Stimulated activated CD4-positive, alpha-beta T cell treated with anti-CD3 and anti-CD28 coated beads, Interleukin-2, amount 100 ng/mL, for 48 hours (primary cell): Measurements from ENCODE around the gene ANKRD39.
"Not testable (repeated sequence)": the region's sequence is repeated elsewhere in the genome, so short reads cannot be mapped to it uniquely, and the experiment has no call there.

ENCODE experiments used
- DNase-seq, 2 donors: peaks; one replicate each; pipeline ENCODE4 v3.0.0-alpha.2; 2020

ANKRD39 gene

GRCh38 chr2:96870626-96871255 is 12.9 kb upstream of the ANKRD39 start:
- no peak for DNase-seq

DNA sequence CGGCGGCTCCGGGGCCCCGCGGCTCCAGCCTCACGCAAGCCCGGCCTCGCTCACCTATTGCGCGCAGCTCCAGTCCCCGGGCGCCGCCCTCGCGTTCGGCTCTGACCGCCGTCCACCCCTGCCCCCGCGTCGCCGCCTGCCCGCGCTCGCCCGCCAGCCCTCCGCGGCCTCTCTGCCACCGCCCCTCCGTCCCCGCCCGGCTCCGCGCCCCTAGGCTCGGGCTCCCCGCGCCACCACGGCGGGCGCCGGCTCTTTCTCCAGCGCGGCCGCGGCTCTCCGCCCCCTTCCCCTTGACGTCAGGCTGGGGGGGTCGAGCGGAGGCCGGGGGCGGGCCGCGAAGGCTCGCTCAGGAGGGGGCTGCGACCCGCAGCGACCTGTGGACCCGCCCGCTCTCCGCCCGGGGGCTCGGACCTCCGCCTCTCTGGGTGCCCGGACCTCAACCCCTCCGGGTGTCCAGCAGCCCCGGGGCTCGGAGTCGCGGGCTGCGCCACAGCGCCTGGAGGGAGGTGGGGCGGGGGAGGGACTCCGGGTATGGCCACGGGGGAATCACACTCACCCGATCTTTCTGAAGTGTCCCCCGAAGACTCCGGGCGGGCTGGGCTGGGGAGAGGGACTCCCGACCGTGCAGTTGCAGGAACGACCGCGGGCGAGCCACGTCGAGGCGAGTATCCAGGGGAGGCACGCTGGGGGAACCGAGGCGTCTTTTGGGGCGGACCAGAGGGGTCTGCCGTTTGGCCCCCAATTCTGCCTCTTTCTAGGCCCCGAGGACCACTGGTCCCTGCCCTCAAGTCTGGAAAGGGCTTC is 12.2 kb upstream of the ANKRD39 start, which contains the start of gene SEMA4C:
SEMA4C (minus strand) TSS at position 259 of the 804 bp plus-strand sequence. CDS start 2,194 bp downstream, outside the sequence.
- no peak for DNase-seq

DNA sequence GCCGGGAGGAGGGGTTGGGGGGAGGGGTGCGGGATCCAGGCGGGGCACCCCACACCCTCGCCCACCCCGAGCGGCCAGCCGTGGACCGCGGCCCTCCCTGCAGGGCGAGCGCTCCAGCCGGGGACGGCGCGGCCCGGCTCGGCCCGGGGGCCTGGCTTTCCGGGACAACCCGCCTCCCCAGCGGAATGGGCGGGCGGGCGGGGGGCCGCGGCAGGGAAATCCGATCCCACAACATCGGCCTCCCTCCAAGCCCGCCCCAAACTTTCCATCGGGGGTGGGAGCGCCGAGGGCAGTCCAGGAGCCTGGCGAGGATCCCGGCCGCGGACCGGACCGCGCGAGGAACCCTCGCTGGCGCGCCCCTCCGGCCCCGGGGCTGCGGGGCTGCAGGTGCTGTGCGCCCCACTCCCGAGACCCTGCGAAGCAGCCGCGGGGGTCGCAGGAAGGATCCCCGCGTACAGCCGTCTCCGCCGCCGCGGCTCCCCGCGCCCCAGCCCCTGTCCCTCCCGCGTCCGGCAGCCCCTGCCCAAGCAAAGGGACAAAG is 11.5 kb upstream of the ANKRD39 start:
- DNase-seq = no peak

- DNase-seq = peak in 1 of 2 donors; percentile 43
These were observed 10.9 kb upstream of the ANKRD39 start for GRCh38 chr2:96868555-96869280.

- DNase-seq = no peak
These were observed 10.1 kb upstream of the ANKRD39 start for GRCh38 chr2:96867756-96868554.

DNA sequence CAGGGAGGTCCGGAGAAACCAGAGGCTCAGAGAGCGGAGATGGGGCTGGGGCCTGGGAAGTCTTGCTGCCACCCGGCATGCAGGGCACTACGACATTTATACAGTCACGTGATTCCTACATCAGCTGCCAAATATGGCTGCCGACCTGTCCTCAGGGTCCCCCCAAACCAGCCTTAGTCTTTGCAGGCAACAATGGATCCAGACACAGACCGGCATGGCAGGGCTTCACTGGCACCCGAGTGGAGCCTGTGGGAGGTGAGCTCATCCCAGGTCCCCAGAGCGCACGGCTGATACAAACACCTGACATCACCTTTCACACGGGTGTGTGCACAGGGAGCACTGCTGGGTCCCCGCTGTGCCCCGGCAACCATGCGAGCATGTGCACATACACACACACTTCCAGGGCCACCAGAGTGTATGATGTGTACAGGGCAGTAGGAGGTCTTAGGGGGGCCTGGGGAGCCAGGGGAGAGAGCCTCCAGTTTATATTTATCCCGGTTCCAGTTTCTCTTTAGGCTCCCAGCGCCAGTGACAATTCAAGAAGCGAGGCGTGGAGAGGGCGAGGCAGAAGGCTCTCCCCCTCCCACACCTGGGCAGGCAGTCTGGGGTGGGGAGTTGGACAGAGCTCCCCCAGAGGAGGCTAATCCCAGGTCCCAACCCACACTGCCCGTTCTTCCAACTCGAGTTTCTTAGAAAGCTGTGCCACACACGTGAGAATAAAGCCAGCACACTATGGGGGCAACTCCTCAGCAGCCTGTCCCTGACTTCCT is 9.4 kb upstream of the ANKRD39 start:
- no peak for DNase-seq

- no peak for DNase-seq
These were observed 8.8 kb upstream of the ANKRD39 start for GRCh38 chr2:96866586-96866985.

DNA sequence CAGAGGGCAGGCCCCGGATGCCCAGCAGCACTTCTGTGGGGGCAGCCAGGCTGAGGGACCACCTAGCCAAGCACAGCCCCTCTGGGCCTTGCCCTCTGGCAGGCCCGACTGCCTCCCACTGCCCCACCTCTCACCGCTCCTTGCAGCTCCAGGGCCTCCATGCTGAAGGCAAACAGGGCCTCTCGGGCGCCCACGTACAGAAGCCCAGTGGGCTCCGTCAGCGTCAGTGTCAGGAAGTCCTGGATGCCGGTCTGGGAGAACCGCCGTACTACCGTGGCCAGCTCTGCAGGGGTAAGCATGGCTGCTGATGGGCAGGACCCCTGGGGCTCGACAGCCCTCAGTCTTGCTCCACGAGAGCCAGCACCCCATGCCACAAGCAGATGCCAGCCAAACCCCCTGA is 8.3 kb upstream of the ANKRD39 start:
- no peak for DNase-seq

DNA sequence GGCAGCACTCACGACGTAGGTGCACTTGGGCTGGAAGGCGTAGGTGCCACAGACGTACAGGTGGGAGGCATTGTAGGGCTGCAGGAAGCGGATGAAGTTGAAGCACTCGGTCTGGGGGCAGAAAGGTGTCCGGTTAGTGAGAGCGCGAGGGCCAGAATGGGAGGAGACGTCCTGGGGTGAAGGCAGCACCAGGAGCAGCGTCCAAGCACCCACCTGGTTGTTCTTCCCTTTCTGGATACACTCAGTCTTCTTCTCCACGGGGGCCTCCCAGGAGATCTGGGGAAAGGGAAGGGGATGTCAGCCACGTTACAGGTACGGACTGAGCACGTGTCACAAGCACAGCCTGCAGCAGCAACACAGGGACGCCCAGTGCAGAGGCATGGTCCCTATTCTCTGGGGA is 7.8 kb upstream of the ANKRD39 start:
- DNase-seq = no peak

DNA sequence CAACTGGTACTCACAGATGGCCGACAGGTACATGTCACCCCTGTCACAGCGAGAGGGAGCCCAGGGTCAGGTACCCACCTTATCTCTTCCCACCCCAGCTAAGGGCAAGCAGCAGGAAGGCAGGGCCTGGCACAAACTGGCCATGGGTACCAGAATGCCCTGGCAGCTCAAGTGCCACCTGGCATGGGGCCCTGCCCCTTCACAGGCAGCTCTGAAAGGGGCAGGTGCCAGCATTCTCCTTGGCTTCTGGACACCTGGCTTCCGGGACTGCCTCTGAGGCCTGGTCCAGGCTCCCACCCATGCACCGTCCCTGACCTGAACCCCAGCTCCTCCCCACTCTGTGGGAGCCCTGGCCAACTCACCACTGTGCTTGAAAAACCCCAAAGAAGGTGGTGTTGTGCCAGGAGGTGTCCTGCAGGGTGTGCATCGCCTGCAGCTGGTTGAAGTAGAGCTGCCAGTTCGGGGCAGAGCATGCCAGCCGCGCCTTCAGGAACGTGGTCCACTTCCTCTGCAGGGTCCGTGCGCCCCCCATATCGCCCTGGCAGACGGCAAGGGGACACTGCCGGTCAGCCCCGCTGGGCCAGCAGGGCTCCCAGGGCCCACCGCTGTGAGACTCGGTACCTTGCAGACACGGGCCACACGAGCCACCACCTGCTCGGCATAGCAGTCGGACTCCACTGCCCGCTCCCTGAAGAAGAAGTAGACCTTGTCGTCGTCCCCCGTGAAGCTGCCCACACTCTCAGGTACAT is 6.7 kb upstream of the ANKRD39 start:
- no peak for DNase-seq

GRCh38 chr2:96863575-96864342 is 5.9 kb upstream of the ANKRD39 start:
- no peak for DNase-seq

- not testable (repeated sequence) for DNase-seq
These were observed 5.2 kb upstream of the ANKRD39 start for GRCh38 chr2:96863056-96863455.

DNA sequence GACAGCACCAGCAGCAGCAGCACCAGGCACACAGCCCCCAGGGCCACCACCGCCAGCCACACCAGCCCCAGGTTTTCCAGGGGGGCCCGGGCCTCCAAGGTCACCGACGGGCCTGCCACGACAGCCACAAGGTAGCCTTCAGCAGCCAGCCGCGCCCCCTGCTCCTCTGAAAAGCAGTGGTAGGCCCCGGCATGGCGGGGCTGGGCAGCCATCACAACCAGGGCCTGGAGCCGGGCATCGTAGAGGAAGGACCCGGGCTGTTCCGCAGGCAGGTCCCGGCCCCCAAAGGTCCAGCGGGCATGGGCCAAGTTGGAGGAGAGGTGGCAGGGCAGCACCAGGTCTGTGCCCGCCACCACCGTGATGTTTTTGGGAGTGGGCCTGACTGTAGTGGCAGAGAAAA is 3.3 kb upstream of the ANKRD39 start:
- DNase-seq = no peak

DNA sequence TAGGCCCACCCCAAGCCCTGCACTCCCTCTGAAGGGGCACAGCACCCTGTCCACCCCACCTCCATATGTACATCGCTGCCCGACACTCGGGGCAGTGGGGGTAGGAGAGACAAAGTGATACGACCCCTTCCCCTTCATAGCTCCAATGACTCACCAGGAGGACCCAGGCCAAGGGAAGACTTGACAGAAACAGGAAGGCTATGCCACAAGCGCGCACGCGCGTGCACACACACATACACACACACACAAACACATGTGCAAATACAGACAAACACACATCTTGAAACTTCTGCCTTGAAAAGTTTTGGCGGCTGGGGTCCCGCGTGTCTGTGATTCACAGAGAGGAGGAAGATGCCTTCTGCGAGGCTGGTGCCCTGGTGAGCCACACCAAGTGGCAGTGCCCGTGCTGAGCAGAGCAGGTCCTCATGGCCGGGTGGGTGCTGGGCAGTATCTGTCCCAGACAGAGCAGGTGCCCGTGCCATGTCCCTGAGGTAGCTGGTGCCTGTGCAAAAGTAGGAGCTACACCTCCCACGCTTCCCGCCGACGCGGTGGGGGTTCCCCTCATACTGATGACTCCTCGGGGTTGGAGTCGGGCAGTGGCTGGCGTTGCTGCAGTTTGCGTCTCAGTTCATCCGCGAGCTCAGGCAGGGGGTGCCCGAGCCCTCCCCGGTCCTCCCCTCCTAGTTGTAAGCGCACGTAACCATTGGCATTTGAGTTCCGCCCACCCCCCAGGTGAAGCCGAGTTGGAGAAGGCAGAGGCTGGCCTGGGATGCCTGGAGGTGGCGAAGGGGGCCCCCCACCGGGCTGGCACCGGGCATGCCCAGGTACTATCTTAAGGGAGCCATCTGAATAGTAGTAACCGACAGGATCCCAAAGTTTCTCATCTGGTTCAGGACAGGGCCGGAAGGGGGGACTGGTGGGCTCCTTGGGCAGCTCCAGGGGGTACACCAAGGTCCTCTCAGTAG is 2.5 kb upstream of the ANKRD39 start:
- no peak for DNase-seq

DNA sequence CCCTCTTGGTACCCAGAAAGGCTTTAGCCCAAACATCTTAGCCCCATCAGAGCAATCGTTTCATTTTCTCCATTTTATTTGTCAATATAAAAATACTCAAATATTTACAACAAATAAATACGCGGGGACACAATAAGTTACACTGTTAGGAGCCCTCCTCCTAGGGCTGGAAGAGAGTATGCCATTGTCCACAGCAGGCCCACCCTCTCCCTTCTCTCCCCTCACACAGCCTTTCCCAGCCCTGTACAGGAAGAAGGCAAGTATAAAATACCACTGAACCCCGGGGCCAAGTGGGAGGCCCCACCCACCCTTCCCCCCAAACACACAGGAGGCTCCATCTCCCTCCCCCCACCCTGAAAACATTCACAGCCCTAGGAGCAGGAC is 1.9 kb upstream of the ANKRD39 start:
- DNase-seq = no peak

DNA sequence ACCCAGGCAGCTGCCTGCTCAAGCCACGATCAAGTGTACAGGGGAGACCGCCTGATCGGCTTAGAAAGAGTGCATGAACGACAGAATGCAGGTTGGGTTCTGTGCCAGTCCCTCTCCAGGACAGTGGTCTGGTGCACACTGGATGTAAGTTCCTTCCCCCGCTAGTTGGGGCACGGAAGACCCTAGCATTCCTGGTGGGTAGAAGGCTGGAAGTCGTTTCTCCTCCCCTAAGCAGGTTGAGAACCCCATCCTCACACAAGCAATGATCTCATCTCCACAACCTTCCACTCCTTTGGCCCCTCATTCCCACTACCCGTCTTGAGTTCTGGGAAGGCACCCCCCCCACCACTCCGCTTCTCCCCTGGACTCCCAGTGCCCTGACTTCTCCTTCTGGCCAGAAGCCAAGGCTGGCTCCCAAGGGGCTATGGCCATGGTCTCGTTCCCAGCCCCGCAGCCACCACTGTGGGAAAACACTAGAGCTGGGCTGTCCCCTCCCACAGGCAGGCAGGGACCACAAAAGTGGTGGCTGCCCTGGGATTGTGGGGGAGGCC is 1.4 kb upstream of the ANKRD39 start:
- no peak for DNase-seq

GRCh38 chr2:96856776-96857666 is 795 bp downstream of the ANKRD39 start:
- no peak for DNase-seq

DNA sequence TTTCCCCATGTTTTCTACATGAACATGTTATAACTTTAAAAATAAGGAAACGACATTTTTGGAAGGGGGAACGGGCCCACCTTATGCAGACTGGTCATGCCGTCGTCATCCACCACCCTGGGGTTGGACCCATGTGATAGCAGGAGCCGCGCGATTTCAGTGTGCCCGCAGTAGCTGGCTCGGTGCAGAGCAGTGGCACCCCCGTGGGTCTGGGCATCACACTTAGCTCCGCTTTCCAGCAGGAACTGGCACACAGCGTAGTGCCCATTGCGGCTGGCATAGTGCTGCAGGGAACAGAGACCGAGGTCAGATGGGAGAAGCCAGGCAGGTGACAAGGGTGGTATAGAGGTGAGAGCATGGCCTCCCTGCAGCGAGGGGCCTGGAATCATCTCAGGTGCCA is 4.5 kb downstream of the ANKRD39 start:
- DNase-seq = no peak
